ENCODE measurements around the gene CIBAR2. TPM values are rescaled to one million over a fixed set of nuclear protein-coding genes. Genes with fewer than 3 reads are reported as not detected.
"Not testable (repeated sequence)": the region's sequence is repeated elsewhere in the genome, so short reads cannot be mapped to it uniquely, and the experiment has no call there.

CIBAR2 gene
- total RNA-seq, 1 experiment from 2014 or later, result not detected

DNA sequence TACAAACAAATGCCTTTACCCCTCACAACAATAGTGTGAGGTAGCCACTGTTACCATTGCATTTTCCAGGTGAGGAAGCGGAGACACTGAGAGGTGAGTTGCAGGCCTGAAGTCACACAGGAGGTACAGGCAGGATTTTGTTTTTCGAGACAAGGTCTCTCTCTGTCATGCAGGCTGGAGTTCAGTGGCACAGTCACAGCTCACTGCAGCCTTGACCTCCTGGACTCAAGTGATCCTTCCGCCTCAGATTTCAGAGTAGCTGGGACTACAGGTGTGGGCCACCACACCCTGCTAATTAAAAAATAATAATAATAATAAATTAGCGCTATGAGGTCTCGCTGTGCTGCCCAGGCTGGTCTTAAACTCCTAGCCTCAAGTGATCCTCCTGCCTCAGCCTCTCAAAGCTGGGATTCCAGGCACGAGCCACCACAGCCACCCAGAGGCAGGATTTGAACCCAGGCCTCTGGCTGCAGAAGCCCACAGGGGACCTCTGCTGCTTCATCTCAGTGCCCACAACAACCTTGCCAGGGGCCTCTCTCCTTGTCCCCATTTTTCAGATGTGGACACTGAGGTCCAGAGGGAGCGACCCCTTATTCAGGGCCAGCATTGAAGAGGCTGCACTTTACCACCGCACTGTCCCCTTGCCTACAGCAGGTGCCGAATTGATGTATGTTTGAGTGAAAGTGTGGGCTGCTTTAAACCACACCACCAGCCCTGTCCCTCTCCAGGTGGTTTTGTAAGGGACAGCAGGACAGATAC lies 16.0 kb upstream of the CIBAR2 start:
- DNase-seq (ENCODE audit: low read depth), result no peak

DNA sequence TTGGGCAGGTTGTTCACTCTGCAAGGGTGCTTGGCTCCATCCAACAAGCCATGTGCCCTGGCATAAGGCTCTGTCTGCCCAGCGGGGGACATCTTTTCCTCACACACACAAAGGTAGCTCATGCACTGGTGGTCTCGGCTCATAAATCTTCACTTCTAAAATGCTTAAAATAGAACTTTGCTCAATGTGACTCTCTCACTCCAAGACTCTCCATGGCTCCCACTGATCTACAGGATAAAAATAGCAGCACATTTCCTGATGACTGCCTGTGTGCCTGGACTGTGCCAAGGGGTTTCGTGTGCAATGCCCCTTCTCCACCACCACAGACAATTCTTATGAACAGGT lies 15.1 kb upstream of the CIBAR2 start:
- DNase-seq (ENCODE audit: low read depth), result no peak

DNA sequence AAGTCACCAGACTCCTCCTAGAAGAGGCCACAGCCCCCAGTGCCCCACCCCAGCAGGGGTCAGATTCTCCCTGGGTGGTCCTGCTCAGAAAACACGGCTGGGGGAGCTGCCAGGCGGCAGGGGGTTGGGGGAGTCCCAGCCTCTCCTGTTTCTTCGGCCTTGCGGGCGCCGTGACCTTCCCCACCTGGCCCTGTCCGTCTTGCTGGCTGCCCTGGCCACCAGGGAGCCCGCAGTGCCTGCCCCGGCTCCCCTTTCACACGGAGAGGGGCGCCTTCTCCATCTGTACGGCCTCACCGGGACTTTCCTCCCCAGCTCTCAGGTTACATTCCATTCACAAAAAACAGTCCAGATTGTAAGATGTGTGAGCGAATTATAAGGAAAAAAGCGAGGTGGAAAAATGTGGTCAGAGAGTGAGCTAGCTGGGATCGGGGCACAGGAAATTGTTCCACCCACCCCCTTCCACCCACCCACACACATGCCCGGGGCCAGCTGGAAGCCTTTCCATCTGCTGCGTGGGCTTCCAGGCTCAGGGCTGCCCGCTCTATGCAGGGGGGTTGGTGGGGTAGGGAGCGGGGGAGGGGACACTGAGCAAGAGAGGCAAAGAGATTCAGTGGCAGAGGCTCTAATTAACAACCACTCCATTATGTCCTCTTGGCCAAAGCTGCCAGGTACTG lies 14.6 kb upstream of the CIBAR2 start:
- DNase-seq (ENCODE audit: low read depth), result peak; percentile 93

DNA sequence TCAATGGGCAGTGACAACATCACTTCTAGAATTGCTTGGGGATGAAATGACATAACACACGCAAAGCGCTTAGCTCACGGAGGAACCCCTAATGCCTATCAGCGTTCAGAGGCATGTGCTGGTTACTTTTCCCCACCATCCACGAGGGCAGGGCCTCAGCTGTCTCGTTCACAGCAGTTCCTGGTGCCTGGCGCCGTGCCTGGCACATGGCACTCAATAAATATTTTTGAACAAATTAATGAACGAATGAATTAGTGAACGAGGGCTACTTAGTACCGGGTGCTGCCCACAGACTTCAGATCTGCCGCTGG lies 14.1 kb upstream of the CIBAR2 start:
- DNase-seq (ENCODE audit: low read depth), result no peak

DNA sequence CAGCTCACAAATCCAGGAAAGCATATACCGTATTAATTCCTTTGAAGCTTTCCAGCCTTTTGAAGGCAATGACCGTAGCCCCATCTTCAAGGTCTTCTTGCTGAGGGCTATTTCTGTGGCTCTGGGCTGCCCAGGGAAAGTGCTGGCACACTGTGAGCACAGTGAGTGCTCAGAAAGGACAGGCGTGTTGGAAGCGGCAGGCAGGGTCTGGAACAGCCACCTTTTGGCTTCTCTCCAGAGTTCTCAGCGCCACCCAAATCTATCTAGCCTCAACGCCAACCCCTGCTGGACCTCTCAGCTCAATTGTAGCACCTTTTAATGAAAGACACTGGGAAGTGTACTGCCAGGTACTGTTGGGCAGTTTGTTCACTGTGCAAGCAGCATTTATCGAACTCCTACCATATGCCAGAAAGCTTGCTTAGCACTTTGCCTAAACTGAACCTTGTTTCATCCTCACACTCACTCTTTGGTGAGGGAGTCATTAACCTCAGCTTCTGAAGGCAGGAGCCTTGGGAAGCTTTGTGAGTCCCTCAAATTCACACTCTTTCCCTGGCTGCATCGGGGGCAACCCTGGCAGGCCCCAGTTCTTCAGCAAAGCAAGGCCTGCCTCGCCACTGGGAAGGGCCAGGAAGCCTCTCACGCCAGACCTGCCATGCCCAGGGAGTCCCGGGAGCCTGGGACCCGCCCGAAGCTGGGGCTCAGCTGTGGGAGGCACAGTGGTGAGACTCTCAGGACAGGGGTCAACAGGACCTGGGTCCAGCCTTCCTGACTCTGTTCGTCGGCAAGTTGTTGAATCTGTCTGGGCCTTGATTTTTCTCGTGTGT lies 13.5 kb upstream of the CIBAR2 start:
- DNase-seq (ENCODE audit: low read depth), result no peak

DNA sequence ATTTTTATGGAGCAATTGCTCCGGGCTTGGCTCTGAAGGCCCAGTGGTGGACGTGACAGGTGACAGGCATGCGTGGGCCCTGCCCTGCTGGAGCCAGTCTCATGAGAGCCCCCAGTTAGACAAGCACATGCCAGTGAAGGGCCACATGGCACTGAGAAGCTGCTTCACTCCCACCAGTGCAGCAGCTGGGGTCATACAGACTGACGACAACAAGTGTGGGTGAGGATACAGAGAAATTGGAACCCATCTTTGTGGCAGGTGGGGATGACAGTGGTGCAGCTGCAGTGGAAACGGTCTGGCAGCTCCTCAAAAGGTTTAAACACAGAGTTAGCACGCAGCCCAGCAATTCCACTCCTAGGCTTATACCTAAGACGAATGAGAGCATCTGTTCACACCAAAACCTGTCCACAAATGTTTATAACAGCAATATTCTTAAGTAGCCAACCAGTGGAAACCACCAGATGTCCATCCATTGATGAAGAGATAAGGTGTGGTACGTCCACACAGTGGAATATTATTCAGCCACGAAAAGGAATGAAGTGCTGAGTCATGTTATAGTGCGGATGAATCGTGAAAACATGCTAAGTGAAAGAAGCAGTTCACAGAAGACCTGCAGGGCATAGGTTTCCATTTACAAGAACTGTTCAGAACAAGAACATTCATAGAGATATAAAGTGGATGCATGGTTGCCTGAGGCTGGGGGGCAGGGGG lies 12.5 kb upstream of the CIBAR2 start:
- peak; percentile 60 for DNase-seq (ENCODE audit: low read depth)

DNA sequence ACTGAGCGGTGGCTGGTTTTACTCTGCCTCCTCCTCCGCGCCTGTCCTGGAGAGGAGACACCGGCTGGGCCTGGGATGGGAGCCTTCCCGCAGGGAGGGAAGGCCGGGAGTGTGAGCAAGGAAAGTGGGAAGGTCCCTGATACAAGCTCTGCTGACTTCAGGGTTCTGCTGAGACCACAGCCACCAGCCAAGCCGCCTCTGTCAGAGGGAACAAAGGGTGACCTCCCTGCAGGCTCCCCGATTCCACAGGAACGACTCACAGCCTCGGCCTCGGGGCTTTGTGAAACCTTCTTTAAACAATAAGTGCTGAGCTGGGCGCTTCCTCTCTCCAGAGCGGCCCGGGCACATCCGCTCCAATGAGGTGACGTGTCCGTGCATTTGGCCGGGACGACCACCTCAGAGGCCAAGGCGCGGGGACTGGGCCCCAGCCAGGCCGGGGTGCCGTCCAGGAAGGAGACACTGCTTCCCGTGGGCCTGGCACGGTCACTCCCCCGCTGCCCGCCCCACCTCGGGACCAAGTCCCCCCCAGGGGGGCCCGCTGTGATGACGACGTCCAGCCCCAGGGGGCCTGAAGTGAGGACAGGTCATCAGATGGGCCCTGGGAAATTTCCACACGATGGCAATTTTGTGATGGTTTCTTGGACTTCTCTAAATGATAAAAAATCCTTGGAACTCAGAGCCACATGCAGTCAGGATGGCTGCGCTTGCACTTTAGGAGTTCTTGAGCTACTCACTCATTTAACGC lies 11.8 kb upstream of the CIBAR2 start:
- peak; percentile 59 for DNase-seq (ENCODE audit: low read depth)

DNA sequence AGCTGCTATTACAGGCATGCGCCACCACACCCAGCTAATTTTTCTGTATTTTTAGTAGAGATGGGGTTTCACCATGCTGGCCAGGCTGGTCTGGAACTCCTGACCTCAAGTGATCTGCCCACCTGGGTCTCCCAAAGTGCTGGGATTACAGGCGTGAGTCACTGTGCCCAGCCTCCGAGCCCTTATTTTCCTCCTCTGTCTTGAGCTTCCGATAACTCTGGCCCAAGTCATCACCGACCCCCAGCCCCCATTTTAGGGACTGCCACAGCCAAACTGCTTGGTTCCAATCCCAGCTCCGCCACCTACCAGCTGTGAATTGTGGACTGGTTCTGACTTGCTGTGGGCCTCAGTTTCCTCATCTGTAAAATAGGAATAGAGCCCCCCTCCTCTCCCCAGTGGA lies 11.2 kb upstream of the CIBAR2 start:
- not testable (repeated sequence) for DNase-seq (ENCODE audit: low read depth)

DNA sequence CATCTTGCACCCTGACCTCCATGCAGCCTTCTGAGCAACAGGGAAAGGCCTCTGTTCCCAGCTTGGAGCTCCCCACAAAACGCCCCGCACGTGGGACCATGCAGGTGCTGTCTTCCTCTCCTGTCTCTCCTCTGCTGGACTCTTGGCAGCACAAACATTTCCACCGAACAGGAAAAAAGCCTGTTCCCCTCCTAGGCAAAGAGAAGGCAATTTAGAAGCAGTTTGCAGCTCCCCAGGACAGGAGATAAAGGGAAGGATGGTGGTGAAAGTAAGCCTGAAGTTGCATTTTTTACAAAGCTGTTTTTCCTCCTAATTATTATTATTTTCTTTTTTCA lies 7.7 kb upstream of the CIBAR2 start:
- DNase-seq (ENCODE audit: low read depth), result no peak

DNA sequence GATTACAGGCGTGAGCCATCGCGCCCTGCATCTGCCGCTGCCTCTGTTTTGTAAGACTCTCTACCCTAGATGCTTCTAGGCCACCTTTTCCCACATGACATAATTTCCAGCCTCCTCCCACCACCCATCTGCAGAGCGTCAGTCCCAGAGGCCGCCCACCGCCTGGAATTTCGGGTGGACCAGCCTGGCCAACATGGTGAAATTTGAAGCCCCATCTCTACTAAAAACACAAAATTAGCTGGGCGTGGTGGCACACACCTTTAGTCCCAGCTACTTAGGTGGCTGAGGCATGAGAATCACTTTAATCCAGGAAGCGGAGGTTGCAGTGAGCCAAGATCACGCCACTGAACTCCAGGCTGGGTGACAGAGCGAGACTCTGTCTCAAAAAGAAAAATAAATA lies 5.1 kb upstream of the CIBAR2 start:
- DNase-seq (ENCODE audit: low read depth), result no peak

DNA sequence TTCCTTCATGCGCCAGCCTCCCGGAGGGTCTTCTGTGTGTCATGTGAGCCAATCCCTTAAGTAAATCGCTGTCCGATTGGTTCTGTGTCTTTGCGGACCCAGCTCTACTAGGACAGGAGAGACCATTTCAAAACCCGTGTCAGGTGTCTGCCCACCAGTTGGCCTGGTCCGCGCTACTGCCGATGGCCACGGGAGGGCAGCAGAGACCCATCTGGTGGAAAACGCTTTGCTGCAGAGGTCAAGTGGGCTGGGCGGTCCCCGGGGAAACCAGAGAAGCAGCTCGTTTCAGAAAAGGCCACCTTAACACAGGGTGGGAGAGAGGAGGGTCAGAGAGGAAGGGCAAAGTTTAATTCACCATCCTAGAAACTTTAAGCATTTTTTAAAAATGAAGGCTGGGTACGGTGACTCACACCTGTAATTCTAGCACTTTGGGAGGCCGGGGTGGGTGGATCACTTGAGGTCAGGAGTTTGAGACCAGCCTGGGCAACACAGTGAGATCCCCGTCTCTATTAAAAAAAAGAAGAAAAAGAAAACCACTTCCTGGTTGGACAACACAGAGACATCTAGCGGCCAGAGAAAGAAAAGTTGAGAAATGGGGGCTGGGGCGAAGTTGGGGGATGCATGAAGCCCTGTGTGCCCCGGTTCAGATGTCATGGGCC lies 2.8 kb upstream of the CIBAR2 start:
- peak; percentile 71 for DNase-seq (ENCODE audit: low read depth)

DNA sequence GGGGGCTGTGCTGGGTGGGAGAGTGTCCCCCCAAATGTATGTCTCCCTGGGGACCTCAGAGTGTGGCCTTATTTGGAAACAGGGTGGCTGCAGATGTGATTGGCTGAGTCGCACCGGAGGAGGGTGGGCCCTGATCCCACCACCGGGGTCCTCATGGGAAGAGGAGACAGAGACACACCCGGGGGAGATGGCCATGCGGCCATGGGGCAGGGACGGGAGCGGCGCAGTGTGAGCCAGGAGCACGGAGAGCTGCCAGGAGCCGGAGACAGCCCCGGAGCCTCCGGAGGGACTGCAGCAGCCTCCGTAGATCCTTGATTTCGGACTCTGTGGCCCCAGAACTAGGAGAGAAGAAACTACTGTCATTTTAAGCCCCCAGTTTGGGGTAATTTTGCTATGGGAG lies 1.6 kb upstream of the CIBAR2 start:
- DNase-seq (ENCODE audit: low read depth), result no peak

DNA sequence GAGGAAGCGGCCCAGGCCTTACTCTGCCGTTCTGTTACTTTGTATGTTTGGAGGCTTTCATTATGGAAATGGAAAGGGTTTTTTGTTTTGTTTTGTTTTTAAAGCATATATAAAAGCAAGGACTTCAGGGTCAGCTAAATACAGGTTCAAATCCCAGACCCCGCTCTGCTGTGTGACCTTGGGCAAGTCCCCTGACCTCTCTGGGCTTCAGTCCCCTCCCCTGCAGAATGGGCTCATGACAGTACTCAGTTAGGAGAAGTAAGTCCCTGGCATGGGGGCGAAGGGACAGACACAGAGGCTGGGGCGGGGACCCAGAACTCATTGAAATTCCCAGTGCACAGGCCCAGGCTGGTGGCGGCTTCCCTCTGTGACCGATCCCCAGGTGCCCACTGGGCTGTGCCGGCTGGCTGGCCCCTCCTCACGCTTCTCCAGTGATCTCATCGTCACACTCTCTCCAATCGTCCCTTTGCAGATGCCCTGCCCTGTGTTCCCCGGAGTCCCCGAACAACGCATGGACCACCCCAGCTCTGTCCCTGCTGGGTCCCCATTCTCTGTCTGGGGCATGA lies 979 bp upstream of the CIBAR2 start:
- no peak for DNase-seq (ENCODE audit: low read depth)

DNA sequence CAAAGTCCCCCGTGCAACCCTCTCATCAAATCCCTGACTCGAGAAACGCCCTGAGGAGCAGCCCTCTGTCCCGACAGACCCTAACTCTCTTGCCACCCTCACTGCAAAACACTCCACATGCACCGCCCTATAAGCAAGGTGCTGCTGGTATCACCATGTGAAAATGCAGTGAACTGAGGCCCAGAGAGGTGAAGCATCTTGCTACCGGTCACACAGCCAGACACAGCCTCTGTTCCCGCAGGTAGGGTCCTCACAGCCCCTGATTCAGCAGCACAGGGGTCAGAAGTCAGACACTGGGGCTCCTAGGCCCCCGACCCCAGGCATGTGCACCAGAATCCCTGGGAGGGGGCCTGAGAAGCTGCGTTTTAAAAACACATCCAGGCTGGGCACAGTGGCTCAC lies 1.1 kb downstream of the CIBAR2 start:
- DNase-seq (ENCODE audit: low read depth), result no peak

DNA sequence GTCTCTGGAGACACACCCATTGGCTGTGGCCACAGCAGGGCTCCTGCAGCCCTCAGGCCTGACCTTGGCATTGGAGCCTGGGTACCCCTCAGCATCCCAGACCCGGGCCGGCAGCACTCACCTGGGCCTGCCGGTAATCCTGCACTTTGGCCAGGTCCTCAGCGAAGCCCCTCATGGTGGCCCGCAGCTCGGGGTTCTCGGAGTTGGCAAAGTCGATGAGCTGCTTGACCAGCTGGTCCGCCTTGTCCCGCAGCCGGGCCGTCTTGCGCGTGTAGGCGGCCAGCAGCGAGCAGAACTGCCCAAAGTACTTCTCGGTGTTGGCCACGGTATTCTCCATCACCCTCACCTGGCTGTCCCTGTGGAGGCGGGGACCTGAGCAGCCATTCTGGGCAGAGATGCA lies 2.2 kb downstream of the CIBAR2 start:
- DNase-seq (ENCODE audit: low read depth), result no peak

DNA sequence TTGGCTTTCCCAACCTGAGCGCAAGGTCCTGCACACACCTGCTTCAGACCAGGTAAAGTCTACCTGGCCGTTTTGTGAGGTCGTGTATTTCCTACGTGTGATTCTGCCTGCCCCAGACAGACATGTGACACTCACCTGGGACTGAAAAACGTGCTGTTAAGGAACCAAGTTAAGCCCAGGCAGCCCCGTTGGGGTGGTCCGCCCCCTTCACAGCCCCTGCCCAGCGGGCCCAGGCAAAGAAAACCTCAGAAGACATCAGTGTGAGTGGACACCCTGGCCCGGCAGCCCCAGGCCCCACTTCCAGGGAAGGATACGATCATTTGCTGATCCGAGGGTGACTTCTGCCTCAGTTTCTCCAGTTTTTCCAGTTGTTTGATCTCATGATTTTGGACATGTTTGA lies 4.7 kb downstream of the CIBAR2 start:
- DNase-seq (ENCODE audit: low read depth), result no peak

DNA sequence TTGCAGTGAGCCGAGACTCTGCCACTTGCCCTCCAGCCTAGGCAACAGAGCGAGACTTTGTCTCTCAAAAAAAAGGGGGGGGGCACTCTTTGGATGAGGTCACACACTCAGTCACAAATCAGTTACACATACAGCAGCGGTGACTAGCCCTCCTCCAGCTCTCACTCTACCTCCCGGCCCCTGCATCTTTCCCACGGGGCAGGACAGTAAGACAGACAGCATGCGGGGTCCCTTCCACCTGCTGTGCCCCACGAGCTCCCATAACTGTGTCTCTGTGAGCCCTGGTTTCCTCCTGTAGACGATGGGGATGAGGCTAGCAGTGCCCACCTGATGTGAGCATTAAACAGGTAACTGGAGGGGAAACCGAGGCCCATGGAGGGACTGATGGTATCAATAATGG lies 5.2 kb downstream of the CIBAR2 start:
- no peak for DNase-seq (ENCODE audit: low read depth)

DNA sequence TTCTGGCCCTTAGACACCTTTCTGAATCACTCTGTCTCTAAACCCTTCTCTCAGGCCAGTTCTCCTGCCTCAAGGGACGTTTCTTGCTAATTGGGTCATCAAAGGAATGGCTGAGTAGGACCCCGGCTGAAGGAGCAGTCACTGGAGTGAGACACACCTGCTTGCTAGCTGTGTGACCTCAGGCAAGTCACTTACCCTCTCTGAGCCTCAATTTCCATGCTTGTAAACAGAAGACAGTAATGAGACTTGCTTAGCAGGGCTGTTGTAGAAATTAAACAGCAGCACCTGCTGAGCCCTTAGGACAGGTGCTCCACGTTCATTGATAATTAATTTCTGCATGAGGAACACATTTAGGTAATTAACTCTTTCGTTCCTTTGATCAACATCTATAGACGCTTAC lies 6.8 kb downstream of the CIBAR2 start:
- no peak for DNase-seq (ENCODE audit: low read depth)

DNA sequence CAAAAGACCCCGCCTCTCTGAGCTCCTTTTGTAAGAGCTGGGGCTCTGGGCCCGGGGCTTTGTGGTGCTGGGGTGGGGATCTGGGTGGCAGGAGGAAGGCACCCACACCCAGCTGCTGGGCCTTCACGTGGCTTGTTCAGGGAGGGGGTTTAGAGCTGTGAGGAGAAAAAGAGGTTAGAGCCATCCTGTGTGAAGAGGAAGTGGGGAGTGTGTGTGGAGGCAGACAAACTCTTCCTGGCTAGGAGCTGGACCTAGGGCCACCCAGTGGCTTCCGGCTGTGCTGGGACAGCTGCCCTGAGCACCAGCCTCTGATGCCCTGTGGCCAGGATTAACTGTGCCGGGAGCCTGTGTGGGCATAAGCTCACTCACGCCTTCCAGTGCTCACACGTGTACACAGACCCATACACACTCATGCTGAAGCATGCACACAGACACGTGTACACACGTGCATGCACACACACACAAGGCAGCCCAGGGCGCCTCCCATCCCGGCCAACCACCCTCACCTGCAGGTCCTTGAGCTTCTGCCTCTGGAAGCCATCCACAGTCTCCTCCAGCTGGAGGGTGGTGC lies 7.4 kb downstream of the CIBAR2 start:
- DNase-seq (ENCODE audit: low read depth), result peak; percentile 77

DNA sequence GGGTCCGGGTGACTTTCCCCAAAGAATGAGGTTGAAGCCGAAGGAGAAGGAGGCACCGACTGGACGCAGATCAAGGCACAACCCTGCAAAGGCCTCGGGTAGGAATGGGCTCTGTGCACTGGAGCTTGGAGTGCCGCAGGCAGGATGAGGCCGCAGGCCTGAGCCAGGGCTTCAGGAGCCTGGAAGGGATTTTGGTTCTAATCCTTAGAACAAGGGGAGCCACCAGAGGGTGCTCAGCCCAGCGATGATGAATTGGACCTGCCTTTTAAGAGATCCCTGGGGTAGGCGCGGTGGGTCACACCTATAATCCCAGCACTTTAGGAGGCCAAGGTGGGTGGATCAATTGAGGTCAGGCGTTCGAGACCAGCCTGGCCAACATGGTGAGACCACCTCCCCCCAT lies 8.1 kb downstream of the CIBAR2 start:
- DNase-seq (ENCODE audit: low read depth), result no peak
